Measurements from ENCODE around the gene MEGF11. TPM values are rescaled to one million over a fixed set of nuclear protein-coding genes. Genes with fewer than 3 reads are reported as not detected.

The MEGF11 gene
- total RNA-seq, 1 donor = under 0.01 TPM

GRCh38 chr15:66038387-66039116 is 215.0 kb downstream of the MEGF11 start:
- no peak for TF ChIP-seq CTCF (IDR thresholded peaks at IDR 0.05; ENCODE audit: insufficient read depth, low read depth, low read length)
- no peak for DNase-seq (ENCODE audit: low read depth)

GRCh38 chr15:66036859-66037258 is 216.7 kb downstream of the MEGF11 start:
- DNase-seq (ENCODE audit: low read depth) = no peak
- TF ChIP-seq CTCF (IDR thresholded peaks at IDR 0.05; ENCODE audit: insufficient read depth, low read depth, low read length) = no peak
- H3K4me3 ChIP-seq (ENCODE audit: low read depth, low read length) = no peak overlapping the region

More at GRCh38 chr15:66038387-66039116, 215.0 kb downstream of the MEGF11 start:
- H3K4me3 ChIP-seq (ENCODE audit: low read depth, low read length) = no peak overlapping the region

GRCh38 chr15:66035901-66036300 is 217.6 kb downstream of the MEGF11 start:
- DNase-seq (ENCODE audit: low read depth) = no peak
- no peak overlapping the region for H3K4me3 ChIP-seq (ENCODE audit: low read depth, low read length)
- TF ChIP-seq CTCF (IDR thresholded peaks at IDR 0.05; ENCODE audit: insufficient read depth, low read depth, low read length) = no peak

GRCh38 chr15:66033143-66033542 is 220.4 kb downstream of the MEGF11 start:
- TF ChIP-seq CTCF (IDR thresholded peaks at IDR 0.05; ENCODE audit: insufficient read depth, low read depth, low read length) = no peak
- no peak overlapping the region for H3K4me3 ChIP-seq (ENCODE audit: low read depth, low read length)
- no peak for DNase-seq (ENCODE audit: low read depth)

GRCh38 chr15:66032006-66032405 is 221.5 kb downstream of the MEGF11 start:
- TF ChIP-seq CTCF (IDR thresholded peaks at IDR 0.05; ENCODE audit: insufficient read depth, low read depth, low read length) = no peak
- DNase-seq (ENCODE audit: low read depth) = no peak
- H3K4me3 ChIP-seq (ENCODE audit: low read depth, low read length) = no peak overlapping the region

GRCh38 chr15:66030650-66031049 is 222.9 kb downstream of the MEGF11 start:
- DNase-seq (ENCODE audit: low read depth) = no peak
- no peak for TF ChIP-seq CTCF (IDR thresholded peaks at IDR 0.05; ENCODE audit: insufficient read depth, low read depth, low read length)
- H3K4me3 ChIP-seq (ENCODE audit: low read depth, low read length) = no peak overlapping the region

GRCh38 chr15:66029650-66030049 is 223.9 kb downstream of the MEGF11 start:
- no peak overlapping the region for H3K4me3 ChIP-seq (ENCODE audit: low read depth, low read length)
- DNase-seq (ENCODE audit: low read depth) = no peak
- TF ChIP-seq CTCF (IDR thresholded peaks at IDR 0.05; ENCODE audit: insufficient read depth, low read depth, low read length) = no peak

Data from fibroblast of villous mesenchyme (primary cell).